HepG2 (cell line): ENCODE data around the gene RAMP1. TPM values are rescaled to one million over a fixed set of nuclear protein-coding genes. Genes with fewer than 3 reads are reported as not detected.
A peak's percentile ranks its signal among the peaks of the same experiment; 100 is the strongest.

ENCODE experiments used
- ATAC-seq: fragments of 200-7000 bp; cut with Tn5 transposase; 3 replicates; pipeline ENCODE4 v1.9.1; 2020; ENCODE audit warnings: mild to moderate bottlenecking, moderate library complexity
- BruUV-seq: library from RNA; stranded (reverse); fragments of 400-500 nt; replicated peaks from 2 replicates; lab custom pipeline; 2021; lab: Mats Ljungman, UMichigan
- CTCF ChIA-PET: fragments of 300-600 bp; formaldehyde crosslinking; extraction: SDS; loops from one replicate; lab custom pipeline; 2021; ENCODE audit warnings: low total read pairs, inconsistent platforms, low intra/inter-chr PET ratio; lab: Yijun Ruan, JAX
- POLR2A ChIA-PET: fragments of 350-600 bp; sonication (Branson Sonifier 250); formaldehyde crosslinking; loops from one replicate; lab custom pipeline; 2020; ENCODE audit warnings: antibody characterized with exemption, inconsistent platforms; lab: Yijun Ruan, JAX
- DNase-seq: peaks from one replicate; pipeline ENCODE4 v3.0.0-alpha.2; 2015; ENCODE audit warnings: low spot score
- FAIRE-seq: peaks from 3 replicates; lab custom pipeline; 2011; peaks lifted over from hg19 to GRCh38; lab: Jason Lieb, UNC
- H2AFZ ChIP-seq: one replicate; pipeline ENCODE4 v1.6.1; 2011; ENCODE audit warnings: low read length, inconsistent platforms
- H3K27ac ChIP-seq: fragments of 300-600 bp; 3 replicates; pipeline ENCODE4 v1.8.0; 2011; ENCODE audit warnings: mixed run types, mild to moderate bottlenecking, mixed read lengths, low read length, inconsistent platforms; ENCODE audit not compliant: insufficient read depth; ENCODE audit errors: extremely low read length
- H3K27me3 ChIP-seq, 2 experiments: fragments of 200-600 bp in 1 of 2; 2 replicates in 1 of 2; 3 replicates in 1 of 2; pipeline versions ENCODE4 v1.6.0 to v1.8.0; 2011; ENCODE audit warnings: low read length in 2 of 2, mild to moderate bottlenecking in 2 of 2, moderate library complexity in 2 of 2, inconsistent platforms in 1 of 2; ENCODE audit not compliant: insufficient read depth in 2 of 2, control insufficient read depth in 1 of 2
- H3K36me3 ChIP-seq, 2 experiments: fragments of 200-600 bp in 1 of 2; replicated peaks in 1 of 2; 2 replicates in 1 of 2; 3 replicates in 1 of 2; pipeline versions ENCODE4 v1.5.1 to v1.8.0; 2011; ENCODE audit warnings: low read length in 2 of 2, inconsistent platforms in 1 of 2; ENCODE audit not compliant: insufficient read depth in 2 of 2, control insufficient read depth in 1 of 2
- H3K4me1 ChIP-seq: 2 replicates; pipeline ENCODE4 v1.5.1; 2012; ENCODE audit warnings: low read length, inconsistent platforms; ENCODE audit not compliant: insufficient read depth
- H3K4me2 ChIP-seq: 2 replicates; pipeline ENCODE4 v1.6.0; 2011; ENCODE audit warnings: low read depth, low read length, inconsistent platforms
- H3K4me3 ChIP-seq, 3 experiments: fragments of 200-600 bp in 1 of 3; sonication (generic), shearing (Covaris generic) in 1 of 3; replicated peaks in 1 of 3; 2 replicates each; pipeline ENCODE4 v1.5.1; 2011 to 2016; ENCODE audit warnings: low read length in 3 of 3, inconsistent platforms in 2 of 3, low read depth in 2 of 3, mild to moderate bottlenecking in 2 of 3, control low read depth in 1 of 3, mixed read lengths in 1 of 3; ENCODE audit not compliant: insufficient read depth in 1 of 3
- H3K79me2 ChIP-seq: one replicate; pipeline ENCODE4 v1.6.1; 2011; ENCODE audit warnings: low read length, inconsistent platforms; ENCODE audit not compliant: insufficient read depth
- H3K9ac ChIP-seq: 2 replicates; pipeline ENCODE4 v1.6.0; 2011; ENCODE audit warnings: mild to moderate bottlenecking, low read depth, low read length, inconsistent platforms; ENCODE audit not compliant: insufficient read depth
- H3K9me3 ChIP-seq: 2 replicates; pipeline ENCODE4 v1.5.1; 2012; ENCODE audit warnings: mild to moderate bottlenecking, low read length
- H4K20me1 ChIP-seq: 2 replicates; pipeline ENCODE4 v1.6.0; 2011; ENCODE audit warnings: inconsistent platforms, mild to moderate bottlenecking, low read length, moderate library complexity; ENCODE audit not compliant: insufficient read depth
- AGO1 ChIP-seq: fragments of 200-400 bp; formaldehyde crosslinking; IDR thresholded peaks from 2 replicates; pipeline ENCODE4 v1.6.1; 2017; ENCODE audit warnings: mild to moderate bottlenecking, low read depth, low read length, moderate library complexity; ENCODE audit not compliant: poor library complexity, severe bottlenecking
- ETV6 ChIP-seq: sonication (generic); formaldehyde crosslinking; conservative IDR thresholded peaks from 2 replicates; pipeline ENCODE4 v1.4.0; 2020; ENCODE audit warnings: missing genetic modification reagents
- FIP1L1 ChIP-seq: fragments of 200-400 bp; formaldehyde crosslinking; IDR thresholded peaks from 2 replicates; pipeline ENCODE4 v1.6.1; 2018; ENCODE audit warnings: low read depth, mild to moderate bottlenecking, low read length, moderate library complexity, borderline replicate concordance; ENCODE audit not compliant: insufficient read depth
- GABPB1 ChIP-seq: IDR thresholded peaks from 2 replicates; pipeline ENCODE4 v1.6.1; 2016; ENCODE audit warnings: mild to moderate bottlenecking, missing genetic modification reagents, moderate library complexity, missing compliant biosample characterization
- STAG1 ChIP-seq: sonication (generic); formaldehyde crosslinking; IDR thresholded peaks from 2 replicates; pipeline ENCODE4 v1.4.0; 2020; ENCODE audit warnings: missing genetic modification reagents
- WGBS: methylation state at CpG from one replicate; pipeline ENCODE4 v1.1.6; 2017; ENCODE audit warnings: low lambda C conversion rate; 5-methylcytosine and 5-hydroxymethylcytosine counted together
- in situ Hi-C: cut with HindIII; loops from 2 replicates; pipeline ENCODE4 v1.10.0; 2017; ENCODE audit warnings: low pct_unique_long_range_greater_than_20kb; ENCODE audit not compliant: extremely low pct_ligation_motif_present
- intact Hi-C: fragments of 100-400 bp; cut with micrococcal nuclease; formaldehyde crosslinking; loops from one replicate; pipeline ENCODE4 v1.10.0; 2022; ENCODE audit not compliant: unreplicated experiment
- polyA plus RNA-seq, 8 experiments: library from polyadenylated mRNA; depleted of rRNA in 3 of 8; stranded (reverse) in 7 of 8; unstranded in 1 of 8; fragments of >200 nt; fragmentation: Illumina TruSeq in 4 of 8; extraction: Trizol in 4 of 8; gene quantifications; 2 replicates each; pipeline versions ENCODE4 v1.2.1 to v1.2.3, GENCODE V29; 2011 to 2016; ENCODE audit warnings: low read depth in 4 of 8, missing spikeins in 1 of 8, mixed read lengths in 1 of 8; ENCODE audit not compliant: insufficient read depth in 1 of 8
- total RNA-seq, 5 experiments: library from RNA; depleted of rRNA; stranded (reverse); fragments of >200 nt; fragmentation: Illumina TruSeq; extraction: Trizol; gene quantifications; 2 replicates each; pipeline ENCODE4 v1.2.3, GENCODE V29; 2016; ENCODE audit warnings: low read depth in 1 of 5
- TF ChIP-seq, protein P1 (sequence below): sonication (generic); formaldehyde crosslinking; IDR thresholded peaks from 2 replicates; pipeline ENCODE4 v1.5.1; 2020; ENCODE audit warnings: mild to moderate bottlenecking, missing genetic modification reagents, moderate library complexity
- TF ChIP-seq, protein P2 (sequence below): sonication (generic); formaldehyde crosslinking; IDR thresholded peaks from 2 replicates; pipeline ENCODE4 v1.5.0; 2020; ENCODE audit warnings: mild to moderate bottlenecking, missing genetic modification reagents, moderate library complexity

Gene RAMP1
- total and polyA plus RNA-seq, 2 of the 13 experiments (the other 11 are each of a cell fraction or from before 2014, with no cell fraction given): 0.29 to 0.61 TPM

- no peak for DNase-seq
- TF ChIP-seq AGO1 (peak; percentile 52), STAG1 (CRISPR knock-in tag) (peak; percentile 46), FIP1L1 (no peak), GABPB1 (0 out of 2 replicates have a peak, but pooled peaks have one; percentile 31), ETV6 (no peak)
- TF ChIP-seq, protein P1, sequence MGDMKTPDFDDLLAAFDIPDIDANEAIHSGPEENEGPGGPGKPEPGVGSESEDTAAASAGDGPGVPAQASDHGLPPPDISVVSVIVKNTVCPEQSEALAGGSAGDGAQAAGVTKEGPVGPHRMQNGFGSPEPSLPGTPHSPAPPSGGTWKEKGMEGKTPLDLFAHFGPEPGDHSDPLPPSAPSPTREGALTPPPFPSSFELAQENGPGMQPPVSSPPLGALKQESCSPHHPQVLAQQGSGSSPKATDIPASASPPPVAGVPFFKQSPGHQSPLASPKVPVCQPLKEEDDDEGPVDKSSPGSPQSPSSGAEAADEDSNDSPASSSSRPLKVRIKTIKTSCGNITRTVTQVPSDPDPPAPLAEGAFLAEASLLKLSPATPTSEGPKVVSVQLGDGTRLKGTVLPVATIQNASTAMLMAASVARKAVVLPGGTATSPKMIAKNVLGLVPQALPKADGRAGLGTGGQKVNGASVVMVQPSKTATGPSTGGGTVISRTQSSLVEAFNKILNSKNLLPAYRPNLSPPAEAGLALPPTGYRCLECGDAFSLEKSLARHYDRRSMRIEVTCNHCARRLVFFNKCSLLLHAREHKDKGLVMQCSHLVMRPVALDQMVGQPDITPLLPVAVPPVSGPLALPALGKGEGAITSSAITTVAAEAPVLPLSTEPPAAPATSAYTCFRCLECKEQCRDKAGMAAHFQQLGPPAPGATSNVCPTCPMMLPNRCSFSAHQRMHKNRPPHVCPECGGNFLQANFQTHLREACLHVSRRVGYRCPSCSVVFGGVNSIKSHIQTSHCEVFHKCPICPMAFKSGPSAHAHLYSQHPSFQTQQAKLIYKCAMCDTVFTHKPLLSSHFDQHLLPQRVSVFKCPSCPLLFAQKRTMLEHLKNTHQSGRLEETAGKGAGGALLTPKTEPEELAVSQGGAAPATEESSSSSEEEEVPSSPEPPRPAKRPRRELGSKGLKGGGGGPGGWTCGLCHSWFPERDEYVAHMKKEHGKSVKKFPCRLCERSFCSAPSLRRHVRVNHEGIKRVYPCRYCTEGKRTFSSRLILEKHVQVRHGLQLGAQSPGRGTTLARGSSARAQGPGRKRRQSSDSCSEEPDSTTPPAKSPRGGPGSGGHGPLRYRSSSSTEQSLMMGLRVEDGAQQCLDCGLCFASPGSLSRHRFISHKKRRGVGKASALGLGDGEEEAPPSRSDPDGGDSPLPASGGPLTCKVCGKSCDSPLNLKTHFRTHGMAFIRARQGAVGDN (CRISPR knock-in tag): peak; percentile 32; the same call in 1 of the 2 replicates
- TF ChIP-seq, protein P2, sequence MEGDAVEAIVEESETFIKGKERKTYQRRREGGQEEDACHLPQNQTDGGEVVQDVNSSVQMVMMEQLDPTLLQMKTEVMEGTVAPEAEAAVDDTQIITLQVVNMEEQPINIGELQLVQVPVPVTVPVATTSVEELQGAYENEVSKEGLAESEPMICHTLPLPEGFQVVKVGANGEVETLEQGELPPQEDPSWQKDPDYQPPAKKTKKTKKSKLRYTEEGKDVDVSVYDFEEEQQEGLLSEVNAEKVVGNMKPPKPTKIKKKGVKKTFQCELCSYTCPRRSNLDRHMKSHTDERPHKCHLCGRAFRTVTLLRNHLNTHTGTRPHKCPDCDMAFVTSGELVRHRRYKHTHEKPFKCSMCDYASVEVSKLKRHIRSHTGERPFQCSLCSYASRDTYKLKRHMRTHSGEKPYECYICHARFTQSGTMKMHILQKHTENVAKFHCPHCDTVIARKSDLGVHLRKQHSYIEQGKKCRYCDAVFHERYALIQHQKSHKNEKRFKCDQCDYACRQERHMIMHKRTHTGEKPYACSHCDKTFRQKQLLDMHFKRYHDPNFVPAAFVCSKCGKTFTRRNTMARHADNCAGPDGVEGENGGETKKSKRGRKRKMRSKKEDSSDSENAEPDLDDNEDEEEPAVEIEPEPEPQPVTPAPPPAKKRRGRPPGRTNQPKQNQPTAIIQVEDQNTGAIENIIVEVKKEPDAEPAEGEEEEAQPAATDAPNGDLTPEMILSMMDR (CRISPR knock-in tag): peak; percentile 62
- 40% methylated on average over 6 of the region's 23 CpGs for WGBS
- no peak overlapping the region for H3K9ac ChIP-seq
- no peak overlapping the region for H2AFZ ChIP-seq
- H3K4me3 ChIP-seq: peak overlapping the region; percentile 32 to 58 (median 43); a peak in 5 of 6 replicates
- no TSS peak for BruUV-seq
- no peaks in the 10 kb centered on the region for H3K36me3 ChIP-seq
- H3K9me3 ChIP-seq: no peaks in the 10 kb centered on the region
- no peak overlapping the region for H3K27ac ChIP-seq
- ATAC-seq: peak; percentile 81
- H4K20me1 ChIP-seq: no peaks in the 10 kb centered on the region
- POLR2A ChIA-PET: interaction anchor here (0.6 kb wide), 1 partner anchor 280 kb away, joined by 3 read pairs; no protein-coding TSS in a partner anchor
- H3K79me2 ChIP-seq: no peaks in the 10 kb centered on the region
- CTCF ChIA-PET: no interaction called here
- intact Hi-C loops: loop anchor here (1.0 kb wide), 1 partner anchor 10 kb away; no protein-coding TSS in a partner anchor
- 0 out of 2 replicates have a peak, but pooled peaks cover 5% of the 10 kb centered on the region for H3K4me1 ChIP-seq
- in situ Hi-C loops: no loop called here
- H3K4me2 ChIP-seq: peak overlapping the region; percentile 61
- H3K27me3 ChIP-seq: peaks cover 11 to 59% of the 10 kb centered on the region in 2 experiments
- no peak for FAIRE-seq
Observed at GRCh38 chr2:237956402-237956736, 96.9 kb downstream of the RAMP1 start.
